HG03354 (cell line): ENCODE data around the gene FAAP20.

ENCODE experiments used
- ATAC-seq: cut with Tn5 transposase; IDR thresholded peaks from one replicate; pipeline ENCODE4 v1.9.1; 2021; ENCODE audit warnings: mild to moderate bottlenecking; ENCODE audit not compliant: unreplicated experiment, poor library complexity, severe bottlenecking

FAAP20 gene

DNA sequence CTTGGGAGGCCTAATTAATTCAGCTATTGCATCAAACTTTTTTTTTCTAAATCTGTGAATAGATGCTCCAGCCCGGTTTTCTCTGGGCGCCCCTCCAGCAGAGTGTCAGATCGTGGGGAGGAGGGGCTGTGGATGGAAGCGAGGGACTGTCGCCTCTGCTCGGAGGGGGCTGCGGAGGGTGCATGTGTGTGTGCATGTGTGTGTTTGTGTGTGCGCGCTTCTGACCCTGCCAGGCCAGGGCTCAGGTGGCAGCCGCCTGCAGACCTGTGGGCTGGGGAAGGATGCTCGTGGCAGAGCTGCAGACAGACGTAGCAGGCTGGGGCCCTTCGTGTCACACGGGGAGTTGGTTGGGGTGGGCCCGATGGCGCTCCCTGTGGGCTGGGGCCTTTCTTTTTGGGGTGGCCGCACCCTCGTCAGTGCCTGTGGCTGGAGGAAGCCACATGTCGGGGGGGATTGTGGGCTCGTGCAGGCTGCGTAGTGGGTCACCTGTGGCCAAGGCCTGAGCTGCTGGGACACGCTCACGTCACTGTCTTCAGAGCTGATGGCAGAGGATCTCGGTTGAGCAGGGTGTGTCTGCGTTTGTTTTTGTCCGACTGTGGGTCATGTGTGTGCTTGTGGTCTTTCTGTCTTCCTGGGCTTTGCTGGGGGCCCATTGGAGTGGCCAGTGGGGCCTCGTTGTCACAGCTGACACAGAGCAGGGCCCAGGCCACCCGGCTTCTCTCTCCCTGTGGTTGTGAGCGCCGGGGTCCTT, 36.4 kb upstream of the FAAP20 start:
- no peak for ATAC-seq

DNA sequence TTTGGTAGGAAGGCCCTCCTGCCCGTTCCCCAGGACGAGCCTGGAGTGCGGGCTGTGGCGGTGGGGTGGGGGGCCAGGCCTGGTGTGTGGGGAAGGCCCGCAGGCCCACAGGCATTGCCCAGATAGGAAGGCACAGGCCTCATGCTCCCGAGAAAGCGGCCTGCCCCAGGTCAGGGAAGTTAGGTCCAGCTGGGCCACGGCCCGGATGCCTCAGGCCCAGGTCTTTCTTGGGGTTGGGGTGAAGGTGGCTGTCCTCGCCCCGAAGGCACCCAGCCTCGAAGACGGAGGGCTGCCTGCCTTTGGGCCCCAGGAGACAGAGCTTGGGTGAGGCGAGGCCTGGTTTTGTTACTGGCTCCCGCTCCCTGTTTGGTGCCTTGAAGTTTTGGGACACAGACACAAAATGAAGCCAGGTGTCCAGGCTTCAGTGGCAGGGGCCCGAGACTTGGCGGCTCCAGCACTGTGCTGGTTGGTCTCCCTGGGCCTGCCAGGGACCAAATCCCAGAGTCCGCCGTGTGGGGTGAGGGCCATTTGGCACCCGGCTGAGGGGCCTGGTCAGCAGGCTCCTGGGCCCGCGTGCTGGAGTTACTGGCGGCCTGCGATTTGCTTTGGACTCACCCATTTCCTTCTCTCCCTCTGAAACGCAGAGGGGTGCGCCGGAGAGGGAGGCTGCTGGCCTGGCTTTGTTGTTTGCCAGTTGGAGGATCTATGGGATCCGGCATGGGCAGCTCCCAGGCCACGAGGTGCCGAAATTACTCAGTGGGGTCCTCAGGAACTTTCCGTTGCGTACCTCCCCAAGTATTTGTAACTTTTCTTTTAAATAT, 35.5 kb upstream of the FAAP20 start:
- no peak for ATAC-seq

DNA sequence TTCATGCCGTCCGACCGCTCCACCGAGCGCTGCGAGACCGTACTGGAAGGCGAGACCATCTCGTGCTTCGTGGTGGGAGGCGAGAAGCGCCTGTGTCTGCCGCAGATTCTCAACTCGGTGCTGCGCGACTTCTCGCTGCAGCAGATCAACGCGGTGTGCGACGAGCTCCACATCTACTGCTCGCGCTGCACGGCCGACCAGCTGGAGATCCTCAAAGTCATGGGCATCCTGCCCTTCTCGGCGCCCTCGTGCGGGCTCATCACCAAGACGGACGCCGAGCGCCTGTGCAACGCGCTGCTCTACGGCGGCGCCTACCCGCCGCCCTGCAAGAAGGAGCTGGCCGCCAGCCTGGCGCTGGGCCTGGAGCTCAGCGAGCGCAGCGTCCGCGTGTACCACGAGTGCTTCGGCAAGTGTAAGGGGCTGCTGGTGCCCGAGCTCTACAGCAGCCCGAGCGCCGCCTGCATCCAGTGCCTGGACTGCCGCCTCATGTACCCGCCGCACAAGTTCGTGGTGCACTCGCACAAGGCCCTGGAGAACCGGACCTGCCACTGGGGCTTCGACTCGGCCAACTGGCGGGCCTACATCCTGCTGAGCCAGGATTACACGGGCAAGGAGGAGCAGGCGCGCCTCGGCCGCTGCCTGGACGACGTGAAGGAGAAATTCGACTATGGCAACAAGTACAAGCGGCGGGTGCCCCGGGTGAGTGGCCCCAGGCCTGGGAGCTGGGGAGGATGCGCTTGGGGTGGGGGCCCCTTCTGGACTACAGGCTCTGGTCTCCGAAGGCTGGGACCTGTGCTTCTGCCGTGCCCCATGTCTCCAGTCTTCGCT, 34.7 kb upstream of the FAAP20 start:
- ATAC-seq, result no peak

DNA sequence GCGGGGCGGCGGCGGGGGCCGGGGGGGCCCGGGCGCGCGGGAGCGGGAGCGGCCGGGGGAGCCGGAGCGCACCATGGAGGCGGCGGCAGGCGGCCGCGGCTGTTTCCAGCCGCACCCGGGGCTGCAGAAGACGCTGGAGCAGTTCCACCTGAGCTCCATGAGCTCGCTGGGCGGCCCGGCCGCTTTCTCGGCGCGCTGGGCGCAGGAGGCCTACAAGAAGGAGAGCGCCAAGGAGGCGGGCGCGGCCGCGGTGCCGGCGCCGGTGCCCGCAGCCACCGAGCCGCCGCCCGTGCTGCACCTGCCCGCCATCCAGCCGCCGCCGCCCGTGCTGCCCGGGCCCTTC, 34.1 kb upstream of the FAAP20 start:
- no peak for ATAC-seq

DNA sequence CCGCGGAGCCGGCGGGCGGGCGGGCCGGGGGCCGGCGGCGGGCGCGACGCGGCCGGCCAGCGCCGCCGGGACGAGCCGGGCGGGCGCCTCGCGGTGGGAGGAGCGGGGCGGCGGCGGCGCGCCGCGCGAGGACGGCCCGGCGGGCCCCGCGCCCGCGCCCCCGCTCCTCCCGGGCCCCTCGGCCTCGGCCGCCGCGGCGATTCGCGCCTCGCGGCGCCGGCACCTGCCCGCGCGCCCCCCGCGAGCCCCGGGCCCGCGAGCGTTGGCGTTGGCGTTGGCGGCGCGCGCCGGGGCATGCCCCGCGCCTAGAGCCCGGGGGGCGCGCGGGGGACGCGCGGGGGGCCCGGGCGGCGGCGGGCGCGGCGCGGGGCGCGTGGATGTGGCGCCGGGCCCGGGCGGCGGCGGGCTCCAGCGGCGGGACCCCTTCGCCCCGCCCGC, 33.6 kb upstream of the FAAP20 start, which contains the start of gene SKI:
Gene SKI, plus strand, starts transcription at position 163 of the 438 bp plus-strand sequence. CDS start 448 bp downstream, outside the sequence.
- ATAC-seq, result no peak

DNA sequence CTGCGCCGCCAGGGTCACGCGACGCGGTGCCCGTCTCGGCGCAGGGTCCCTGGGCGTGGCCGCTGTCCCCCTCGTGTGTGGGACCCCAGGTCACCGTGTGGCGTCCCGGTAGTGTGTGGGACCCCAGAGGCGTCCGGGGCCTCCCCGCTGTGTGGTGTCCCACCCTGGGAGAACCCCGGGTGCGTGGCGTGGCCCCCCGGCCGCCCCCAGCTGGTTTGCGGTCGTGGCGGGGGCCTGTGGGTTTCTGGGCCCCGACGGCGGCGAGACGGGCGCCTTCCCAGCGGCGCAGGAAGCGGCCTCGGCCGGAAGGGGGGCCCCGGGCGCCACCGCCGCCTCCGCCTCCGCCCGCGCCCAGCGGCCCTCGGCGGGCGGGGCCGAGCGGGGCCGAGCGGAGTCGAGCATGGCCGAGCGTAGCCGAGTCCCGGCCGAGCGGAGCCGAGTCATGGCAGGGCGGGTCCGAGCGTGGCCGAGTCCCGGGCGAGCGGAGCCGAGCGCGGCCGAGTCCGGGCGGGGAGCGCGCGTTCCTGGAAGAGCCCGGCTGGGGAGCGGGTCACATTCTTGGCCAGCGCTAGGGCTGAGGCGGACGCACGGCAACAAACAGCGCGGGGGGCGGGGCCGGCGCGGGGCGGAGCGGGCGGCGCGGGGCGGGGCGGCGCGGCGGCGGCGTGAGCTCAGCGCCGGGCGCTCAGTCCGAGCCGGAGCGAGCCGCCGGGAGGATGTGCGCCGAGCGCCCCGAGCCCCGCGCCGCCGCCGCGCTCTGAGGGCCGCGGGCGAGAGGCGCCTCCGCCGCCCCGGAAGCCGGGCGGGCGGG, 33.0 kb upstream of the FAAP20 start:
- ATAC-seq, result peak; percentile 85

DNA sequence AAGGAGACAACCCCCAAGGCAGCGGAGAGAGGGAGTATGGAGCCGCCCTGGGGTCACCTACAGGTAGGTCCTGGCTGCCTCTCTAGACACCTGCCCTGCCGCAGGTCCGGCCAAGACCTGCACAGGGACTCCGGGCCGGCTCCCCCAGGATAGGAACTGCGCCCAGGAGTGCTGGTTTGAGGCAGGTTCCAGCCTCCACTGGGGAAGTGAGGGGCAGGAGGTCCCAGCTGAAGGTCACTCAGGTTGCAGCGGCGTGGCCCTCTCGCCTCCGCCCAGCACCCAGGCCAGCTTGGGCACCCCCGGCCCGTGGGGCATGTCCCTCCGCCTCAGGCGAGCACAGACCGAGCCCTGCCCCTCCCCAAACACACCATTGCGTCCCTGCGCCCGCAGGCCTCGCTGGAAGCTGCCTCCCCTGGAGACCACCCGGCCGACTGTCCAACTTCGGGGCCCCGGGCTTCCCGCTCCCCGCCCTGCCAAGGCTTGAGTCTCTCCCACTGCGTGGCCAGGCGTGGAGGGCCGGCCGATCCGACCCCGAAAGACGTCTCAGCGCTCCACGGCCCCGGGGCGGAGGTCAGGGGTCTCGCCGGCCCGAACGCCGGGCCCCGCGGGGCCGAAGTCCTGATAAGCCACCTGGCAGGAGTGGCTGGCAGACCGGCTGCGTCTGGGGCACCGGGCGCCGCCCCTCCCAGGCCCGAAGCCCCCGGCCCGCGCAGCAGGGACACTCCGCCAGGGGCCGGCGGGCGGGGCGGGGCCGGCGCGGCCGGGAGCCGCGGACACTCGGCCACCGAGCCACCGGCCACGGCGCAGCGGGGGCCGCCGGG, 32.2 kb upstream of the FAAP20 start:
- peak; percentile 1 for ATAC-seq

DNA sequence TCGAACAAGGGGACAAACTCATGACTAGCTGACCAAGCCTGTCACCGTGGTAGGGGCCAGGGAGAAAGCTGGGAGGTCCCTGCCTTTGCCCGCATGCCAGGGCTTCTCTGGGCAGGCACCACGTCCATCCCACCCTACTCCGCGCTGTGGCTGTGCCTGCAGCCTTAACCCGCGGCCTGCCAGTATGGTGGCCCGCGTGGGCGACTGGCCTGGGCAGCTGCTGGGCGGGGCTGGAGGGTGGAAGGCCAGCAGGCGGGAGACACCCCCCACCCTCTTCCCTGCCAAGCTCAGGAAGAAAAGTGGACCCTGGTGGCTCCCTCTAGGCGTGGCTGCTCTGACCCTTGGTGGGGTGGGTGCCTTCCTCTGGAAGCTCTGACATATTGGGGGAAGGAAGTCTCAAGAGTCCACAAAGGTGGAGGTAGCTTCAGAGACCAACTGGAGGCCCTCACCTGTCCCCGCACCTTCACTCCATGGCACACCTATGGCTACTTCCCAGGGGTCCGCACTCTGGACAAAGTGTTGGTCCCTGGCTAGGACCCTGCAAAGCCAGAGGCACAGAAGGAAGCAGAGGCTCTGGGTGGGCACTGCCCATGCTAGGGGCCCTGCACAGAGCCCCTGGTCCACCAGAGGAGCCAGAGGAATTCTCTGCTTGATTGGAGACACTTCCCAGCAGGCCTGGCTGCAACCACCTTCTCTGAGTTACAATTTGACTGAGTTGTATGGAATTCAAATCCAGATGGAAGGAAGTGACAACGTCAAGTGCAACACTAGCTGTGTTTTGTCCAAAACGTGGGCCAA, 30.3 kb upstream of the FAAP20 start:
- ATAC-seq, result no peak

DNA sequence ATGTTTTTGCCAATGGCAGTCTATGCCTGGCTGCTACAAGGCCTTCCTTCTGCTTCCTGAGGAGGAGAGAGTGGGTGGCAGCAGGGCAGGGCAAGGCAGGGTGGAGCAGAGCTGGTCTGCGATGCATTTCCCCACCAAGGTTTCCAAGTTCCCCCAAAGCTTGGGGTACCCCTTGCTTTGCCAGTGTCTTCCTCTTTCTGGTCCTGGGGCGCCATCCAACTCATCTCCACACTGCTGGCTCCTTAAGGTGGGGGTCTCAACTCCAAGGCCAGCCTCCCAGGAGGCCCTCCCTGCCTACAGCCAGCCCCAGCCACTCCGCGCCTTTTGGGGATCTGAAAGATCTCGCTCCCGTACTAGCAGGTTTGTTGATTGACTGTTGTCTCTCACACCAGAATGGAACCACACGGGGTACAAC, 29.6 kb upstream of the FAAP20 start:
- no peak for ATAC-seq

DNA sequence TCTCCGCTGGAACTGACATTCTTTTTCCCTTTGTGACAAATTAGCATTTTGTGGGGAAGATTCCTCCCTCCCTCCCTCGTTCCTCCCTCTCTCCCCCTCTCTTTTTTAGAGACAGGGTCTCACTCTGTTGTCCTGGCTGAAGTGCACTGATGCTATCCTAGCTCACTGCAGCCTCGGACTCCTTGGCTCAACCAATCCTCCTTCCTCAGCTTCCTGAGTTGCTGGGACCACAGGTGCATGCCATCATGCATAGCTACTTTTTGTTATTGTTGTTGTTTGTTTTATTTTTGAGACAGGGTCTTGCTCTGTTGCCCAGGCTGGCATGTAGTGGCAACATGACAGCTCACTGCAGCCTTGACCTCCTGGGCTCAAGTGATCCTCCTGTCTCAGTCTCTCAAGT, 26.7 kb upstream of the FAAP20 start:
- no peak for ATAC-seq

DNA sequence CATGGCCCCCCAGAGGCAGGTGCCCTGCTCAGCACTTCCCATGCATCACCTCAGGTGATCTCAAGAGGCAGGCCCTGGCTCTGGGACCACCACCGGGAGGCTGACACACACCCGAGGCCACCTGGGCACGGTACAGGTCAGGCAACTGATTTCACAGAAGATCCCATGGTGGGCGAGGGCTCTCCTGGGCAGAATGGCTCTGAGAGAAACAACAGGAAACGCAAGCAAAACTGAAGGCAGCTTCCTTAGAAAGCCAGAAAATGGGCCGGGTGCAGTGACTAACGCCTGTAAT, 22.1 kb upstream of the FAAP20 start:
- ATAC-seq, result no peak

DNA sequence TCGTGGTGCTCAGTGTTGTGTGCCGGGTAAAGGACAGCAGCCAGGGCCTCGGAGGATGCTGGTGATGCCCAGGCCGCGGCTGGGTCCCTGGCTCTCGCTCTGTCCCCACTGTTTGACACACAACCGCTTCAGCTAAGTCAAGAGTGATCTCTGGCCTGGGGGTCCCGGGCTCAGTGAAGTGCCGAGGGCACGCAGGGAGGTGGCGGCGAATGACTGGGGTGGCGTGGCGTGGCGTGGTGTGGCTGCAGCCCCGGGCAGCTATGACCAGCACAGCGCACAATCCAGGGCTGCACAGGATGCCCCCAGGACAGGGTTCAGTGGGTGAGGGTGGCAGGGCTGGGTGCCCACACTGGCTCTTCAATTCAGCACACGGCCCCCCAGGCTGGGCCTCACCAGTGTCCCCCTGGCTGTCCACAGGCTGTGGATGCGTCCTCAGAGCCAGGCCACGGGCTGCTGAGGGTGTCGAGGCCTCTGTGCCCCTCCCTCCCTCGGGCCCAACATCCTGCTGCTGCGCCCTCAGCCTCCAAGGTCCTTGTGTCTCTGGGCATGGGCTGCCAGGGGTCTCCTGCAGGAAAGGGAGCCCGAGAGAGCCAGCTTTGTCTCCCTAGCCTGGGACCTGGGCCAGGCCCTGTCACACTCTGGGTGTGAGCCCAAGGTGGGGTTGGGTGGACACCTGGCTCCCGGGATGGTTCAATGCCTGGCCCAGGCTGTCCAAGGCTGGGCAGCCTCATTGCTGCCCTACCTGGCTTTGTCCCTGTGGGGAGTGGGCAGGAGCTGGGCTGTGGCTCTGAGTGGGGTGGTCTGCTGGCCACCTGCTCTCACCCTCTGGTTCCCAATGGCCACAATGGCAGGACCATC, 21.6 kb upstream of the FAAP20 start:
- no peak for ATAC-seq

DNA sequence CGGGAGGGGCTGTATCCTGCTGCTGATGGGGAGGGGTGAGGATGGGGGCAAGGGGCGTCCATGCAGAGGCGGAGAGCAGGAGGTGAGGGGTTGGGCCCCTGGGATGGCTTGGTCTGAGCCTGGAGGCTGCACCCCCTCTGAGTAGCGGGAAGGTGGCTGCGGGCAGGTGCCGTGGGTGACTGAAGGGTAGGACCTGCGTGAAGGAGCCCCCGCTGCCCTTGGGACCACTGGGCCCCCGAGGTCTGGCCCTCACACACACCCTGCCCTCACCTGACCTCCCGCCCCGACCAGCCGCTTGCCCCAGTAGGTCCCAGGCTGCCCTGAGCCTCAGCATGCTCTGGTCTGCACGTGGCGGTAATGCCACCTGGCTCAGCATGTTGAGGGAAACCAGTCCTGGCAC, 20.8 kb upstream of the FAAP20 start:
- no peak for ATAC-seq

DNA sequence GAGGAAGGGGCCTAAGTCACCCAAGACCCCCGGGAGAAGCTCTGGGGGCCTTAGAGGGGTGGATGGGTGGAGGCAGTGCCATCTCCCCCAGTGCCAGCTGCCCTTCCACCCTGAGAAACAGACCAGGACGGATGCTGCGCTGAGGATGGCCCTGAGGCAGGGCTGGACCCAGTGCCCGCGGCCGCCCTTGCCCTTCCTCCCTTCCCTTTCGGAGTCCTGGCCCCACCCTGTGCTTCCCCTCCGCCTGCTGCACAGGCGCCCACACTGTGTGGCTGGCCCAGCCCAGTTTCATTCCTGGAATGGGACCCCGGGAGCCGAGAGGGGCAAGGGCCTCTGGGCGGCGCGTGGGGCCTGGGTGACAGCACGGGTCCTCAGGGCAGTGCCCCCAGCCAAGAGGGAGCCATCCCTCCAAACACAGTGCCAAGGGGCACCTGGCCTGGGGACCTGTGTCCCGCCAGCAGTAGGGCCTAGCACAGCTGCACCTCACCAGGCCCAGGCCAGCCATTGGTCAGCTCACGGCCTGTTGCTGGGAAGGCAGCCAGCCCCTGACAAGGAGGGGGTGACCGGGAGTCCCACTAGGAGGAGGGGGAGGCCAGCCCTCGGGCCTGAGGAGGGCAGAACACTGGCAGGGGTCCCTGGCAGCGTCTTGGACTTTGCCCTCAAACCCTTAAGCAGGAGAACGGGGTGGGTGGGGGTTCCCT, 20.1 kb upstream of the FAAP20 start:
- ATAC-seq, result no peak

DNA sequence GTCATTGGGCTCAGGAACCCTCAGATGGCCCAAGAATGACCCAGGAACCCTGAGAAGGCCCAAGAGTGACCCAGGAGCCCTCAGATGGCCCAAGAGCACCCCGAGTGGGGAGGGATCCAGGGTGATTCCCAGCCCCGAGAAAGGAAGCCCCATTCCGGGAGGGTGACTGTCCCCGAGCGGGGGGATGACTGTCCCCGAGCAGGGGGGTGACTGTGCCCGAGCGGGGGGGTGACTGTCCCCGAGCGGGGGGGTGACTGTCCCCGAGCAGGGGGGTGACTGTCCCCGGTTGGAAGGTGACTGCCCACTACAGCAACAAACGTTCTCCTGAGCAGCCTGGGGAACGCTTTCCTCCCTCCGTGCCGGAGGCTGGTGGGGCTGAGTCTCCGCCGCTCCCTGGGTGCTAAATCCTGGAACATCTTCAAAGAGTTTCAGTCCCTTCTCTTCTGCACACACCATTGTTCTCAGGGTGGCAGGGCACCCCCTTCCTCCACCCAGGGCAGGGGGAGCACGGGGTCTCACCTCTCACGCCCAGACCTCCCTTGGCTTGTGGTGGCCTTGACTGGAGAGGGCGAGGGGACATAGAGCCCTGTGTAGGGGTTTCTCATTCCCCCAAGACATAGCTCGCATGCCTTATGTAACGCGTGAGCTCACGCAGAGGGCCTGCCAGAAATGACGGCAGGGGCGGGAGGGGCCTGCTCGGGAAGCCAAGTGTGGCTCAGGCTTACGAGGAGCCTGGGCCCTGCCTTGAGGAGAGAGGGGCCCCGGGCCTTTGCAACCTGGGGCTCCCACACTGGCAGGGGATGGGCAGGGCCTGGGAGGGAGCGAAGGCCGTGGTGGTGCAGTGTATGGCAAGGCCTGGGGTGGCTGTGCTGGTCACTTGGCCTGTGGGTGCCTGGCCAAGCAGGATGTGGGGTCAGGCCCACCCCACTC, 19.3 kb upstream of the FAAP20 start:
- ATAC-seq, result no peak
